KMS-11 (cell line): ENCODE results near the gene TNN.

ENCODE experiments used
- H2AFZ ChIP-seq: fragments of 200-600 bp; sonication (generic); 2 replicates; pipeline ENCODE4 v1.6.1; 2016; ENCODE audit warnings: antibody characterized with exemption, mixed run types, low read depth
- H3K27ac ChIP-seq: fragments of 200-600 bp; sonication (generic); 2 replicates; pipeline ENCODE4 v1.6.1; 2016; ENCODE audit warnings: mild to moderate bottlenecking, mixed run types
- H3K27me3 ChIP-seq: fragments of 200-600 bp; sonication (generic); 2 replicates; pipeline ENCODE4 v1.6.1; 2017; ENCODE audit warnings: mild to moderate bottlenecking, low read depth, mixed run types, moderate library complexity; ENCODE audit not compliant: insufficient read depth
- H3K36me3 ChIP-seq: fragments of 200-600 bp; sonication (generic); 2 replicates; pipeline ENCODE4 v1.6.1; 2017; ENCODE audit warnings: mild to moderate bottlenecking, mixed run types; ENCODE audit not compliant: insufficient read depth
- H3K4me1 ChIP-seq: fragments of 200-600 bp; sonication (generic); 2 replicates; pipeline ENCODE4 v1.6.1; 2016; ENCODE audit warnings: mild to moderate bottlenecking, low read depth, mixed run types; ENCODE audit not compliant: poor library complexity, severe bottlenecking
- H3K4me2 ChIP-seq: fragments of 200-600 bp; sonication (generic); 2 replicates; pipeline ENCODE4 v1.7.0; 2016; ENCODE audit warnings: mild to moderate bottlenecking, mixed run types
- H3K4me3 ChIP-seq: fragments of 200-600 bp; sonication (generic); IDR thresholded peaks from 2 replicates; pipeline ENCODE4 v1.6.1; 2017; ENCODE audit warnings: low read depth, low read length, mixed read lengths; ENCODE audit not compliant: insufficient read depth
- H3K79me2 ChIP-seq: fragments of 200-600 bp; sonication (generic); 2 replicates; pipeline ENCODE4 v1.6.1; 2016; ENCODE audit warnings: low read depth, mixed run types; ENCODE audit not compliant: insufficient read depth
- H3K9ac ChIP-seq: fragments of 200-600 bp; sonication (generic); 2 replicates; pipeline ENCODE4 v1.6.1; 2016; ENCODE audit warnings: mild to moderate bottlenecking, mixed run types
- H4K20me1 ChIP-seq: fragments of 200-600 bp; sonication (generic); 2 replicates; pipeline ENCODE4 v1.6.1; 2016; ENCODE audit warnings: mild to moderate bottlenecking, mixed run types; ENCODE audit not compliant: insufficient read depth
- CTCF ChIP-seq: fragments of 200-600 bp; sonication (generic); conservative IDR thresholded peaks from 2 replicates; pipeline ENCODE4 v1.6.1; 2017; ENCODE audit warnings: low read depth, mild to moderate bottlenecking, antibody characterized with exemption, low read length, moderate library complexity, mixed read lengths

Gene TNN

DNA sequence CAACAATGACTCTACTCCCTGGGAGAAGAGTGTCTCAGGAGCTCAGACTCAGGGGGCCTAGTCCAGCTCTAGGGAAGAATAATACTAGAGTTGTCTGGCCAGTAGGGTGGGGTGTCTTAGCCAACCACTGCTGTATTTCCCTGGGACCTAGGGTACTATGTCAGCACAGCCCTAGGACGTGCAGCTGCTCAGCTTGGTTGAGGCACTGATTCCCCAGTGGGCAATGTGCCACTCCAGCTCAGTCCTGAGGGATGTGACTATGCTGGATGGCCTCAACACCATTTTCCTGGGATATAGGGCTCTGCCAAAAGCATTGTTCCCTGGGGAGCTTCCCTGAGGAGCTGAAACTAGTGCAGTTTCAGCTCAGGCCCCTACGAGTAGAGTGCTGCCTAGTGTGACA is 47.4 kb downstream of the TNN start:
- Histone ChIP-seq H3K4me2 (no peak overlapping the region), H3K27ac (no peak overlapping the region), H3K4me1 (no peaks in the 10 kb centered on the region), H3K4me3 (no peak overlapping the region), H3K36me3 (no peaks in the 10 kb centered on the region), H3K79me2 (no peaks in the 10 kb centered on the region), H3K27me3 (no peaks in the 10 kb centered on the region), H4K20me1 (no peaks in the 10 kb centered on the region), H2AFZ (no peak overlapping the region), H3K9ac (no peak overlapping the region)
- TF ChIP-seq CTCF: no peak

DNA sequence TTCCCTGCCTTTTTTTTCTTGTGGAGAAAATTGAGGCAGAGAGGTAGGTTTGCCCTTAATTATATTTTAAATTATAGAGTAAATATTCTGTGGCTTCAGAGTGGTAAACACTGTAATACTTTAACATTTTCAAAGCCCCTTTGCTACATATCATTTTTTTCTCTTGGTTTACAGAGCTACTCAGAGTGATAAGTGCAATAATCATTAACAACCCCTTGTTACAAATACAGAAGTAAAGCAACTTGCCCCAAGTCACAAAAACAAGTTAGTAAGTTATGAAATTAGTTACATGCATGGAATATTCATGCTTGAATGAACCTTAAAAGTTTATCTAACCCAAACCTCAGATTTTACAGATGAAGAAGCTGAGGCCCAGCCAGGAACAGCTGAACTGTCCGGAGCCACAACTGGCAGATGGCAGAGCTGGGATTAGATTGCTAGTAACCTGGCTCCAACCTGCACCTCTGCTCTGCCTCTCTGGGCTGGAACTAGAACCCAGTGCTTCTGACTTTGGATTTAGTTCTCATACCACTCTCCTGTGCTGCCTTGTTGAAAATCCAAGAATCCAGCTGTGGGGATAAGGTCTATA is 48.7 kb downstream of the TNN start:
- no peak overlapping the region for H3K27ac ChIP-seq
- TF ChIP-seq CTCF: no peak
- H3K9ac ChIP-seq: no peak overlapping the region
- H3K4me3 ChIP-seq: no peak overlapping the region
- H4K20me1 ChIP-seq: no peaks in the 10 kb centered on the region
- H3K4me2 ChIP-seq: no peak overlapping the region
- no peaks in the 10 kb centered on the region for H3K27me3 ChIP-seq
- no peak overlapping the region for H2AFZ ChIP-seq
- H3K79me2 ChIP-seq: no peaks in the 10 kb centered on the region
- H3K36me3 ChIP-seq: no peaks in the 10 kb centered on the region
- no peaks in the 10 kb centered on the region for H3K4me1 ChIP-seq

GRCh38 chr1:175116903-175117302 is 49.3 kb downstream of the TNN start:
- Histone ChIP-seq H3K79me2 (no peaks in the 10 kb centered on the region), H3K4me1 (no peaks in the 10 kb centered on the region), H3K27ac (no peak overlapping the region), H3K36me3 (no peaks in the 10 kb centered on the region), H3K27me3 (no peaks in the 10 kb centered on the region), H3K4me2 (no peak overlapping the region), H3K9ac (no peak overlapping the region), H3K4me3 (no peak overlapping the region), H4K20me1 (no peaks in the 10 kb centered on the region), H2AFZ (no peak overlapping the region)
- no peak for TF ChIP-seq CTCF

GRCh38 chr1:175118375-175119367 is 51.0 kb downstream of the TNN start:
- Histone ChIP-seq H3K36me3 (no peaks in the 10 kb centered on the region), H2AFZ (no peak overlapping the region; the same call in 1 of the 2 replicates), H3K79me2 (no peaks in the 10 kb centered on the region), H3K4me3 (no peak overlapping the region), H3K4me2 (no peak overlapping the region), H4K20me1 (no peaks in the 10 kb centered on the region), H3K27me3 (no peaks in the 10 kb centered on the region), H3K9ac (no peak overlapping the region), H3K27ac (no peak overlapping the region), H3K4me1 (no peaks in the 10 kb centered on the region)
- no peak for TF ChIP-seq CTCF
